Measurements from ENCODE around the gene PTTG1IP2. TPM values are rescaled to one million over a fixed set of nuclear protein-coding genes. Genes with fewer than 3 reads are reported as not detected.

The PTTG1IP2 gene
- not detected for total RNA-seq (2013)
- not detected for polyA plus RNA-seq
- not detected in 2 replicates for polyA minus RNA-seq
- total RNA-seq, result 0 to 0.04 (median 0) reads per million in 11 experiments

DNA sequence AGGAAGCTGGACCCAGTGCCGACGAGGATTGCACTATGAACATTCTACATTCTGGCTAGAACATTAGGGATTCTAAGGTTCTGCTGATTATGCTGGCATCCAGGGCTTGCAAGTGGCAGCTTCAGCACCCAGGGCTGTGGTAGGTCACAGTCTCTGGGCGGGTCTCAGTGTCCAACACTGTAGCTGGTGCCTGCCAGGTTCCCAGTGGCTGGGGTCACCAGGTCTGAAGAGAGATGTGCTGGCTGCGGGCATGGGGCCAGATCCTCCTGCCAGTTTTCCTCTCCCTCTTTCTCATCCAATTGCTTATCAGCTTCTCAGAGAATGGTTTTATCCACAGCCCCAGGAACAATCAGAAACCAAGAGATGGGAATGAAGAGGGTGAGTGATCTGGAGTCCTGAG is at the start of gene PTTG1IP2:
Gene PTTG1IP2, plus strand, starts transcription at position 86 of the 400 bp plus-strand sequence. Its CDS starts 148 bp downstream, at position 234.
- H3K27me3 ChIP-seq (ENCODE audit: control insufficient read depth in 2 of 2, insufficient read depth in 2 of 2, low read length in 2 of 2), result no peaks in the 10 kb centered on the region
- H3K9me3 ChIP-seq (replicated peaks in 1 of 2; ENCODE audit: control insufficient read depth in 1 of 2, insufficient read depth in 1 of 2, low read length in 2 of 2), result peaks cover 0 to 5% of the 10 kb centered on the region in 2 donors
- Mint-ChIP-seq H3K36me3 (no peaks in the 10 kb centered on the region), H3K27me3 (ENCODE audit: low read depth in 3 of 3) (peaks cover 0 to 3% (median 1%) of the 10 kb centered on the region in 3 donors), H3K27ac (no peak within 1 kb of the TSS), H3K9me3 (peaks cover 2 to 12% (median 4%) of the 10 kb centered on the region in 7 donors), H3K4me1 (no peaks in the 10 kb centered on the region), H3K4me3 (no peak within 1 kb of the TSS)
- no peak within 1 kb of the TSS for H2AFZ ChIP-seq (ENCODE audit: insufficient read depth, low read depth, low read length, poor library complexity, severe bottlenecking)
- intact Hi-C loops (cut with micrococcal nuclease), result no loop called here
- H3K4me3 ChIP-seq (replicated peaks in 1 of 3; ENCODE audit: low read depth in 2 of 3, low read length in 3 of 3), result no peak within 1 kb of the TSS
- H3K4me2 ChIP-seq (replicated peaks; ENCODE audit: extremely low read depth, low read length, poor library complexity, severe bottlenecking), result no peak within 1 kb of the TSS
- H3K4me1 ChIP-seq (ENCODE audit: control insufficient read depth in 1 of 2, insufficient read depth in 2 of 2, low read length in 2 of 2), result no peaks in the 10 kb centered on the region
- H3K9ac ChIP-seq (ENCODE audit: insufficient read depth, low read length, poor library complexity, severe bottlenecking), result no peak within 1 kb of the TSS
- WGBS (ENCODE audit: insufficient coverage), result 100% methylated on average over 3 of the region's 4 CpGs
- H4K20me1 ChIP-seq (ENCODE audit: insufficient read depth, low read length), result no peaks in the 10 kb centered on the region
- TF ChIP-seq, protein P1, sequence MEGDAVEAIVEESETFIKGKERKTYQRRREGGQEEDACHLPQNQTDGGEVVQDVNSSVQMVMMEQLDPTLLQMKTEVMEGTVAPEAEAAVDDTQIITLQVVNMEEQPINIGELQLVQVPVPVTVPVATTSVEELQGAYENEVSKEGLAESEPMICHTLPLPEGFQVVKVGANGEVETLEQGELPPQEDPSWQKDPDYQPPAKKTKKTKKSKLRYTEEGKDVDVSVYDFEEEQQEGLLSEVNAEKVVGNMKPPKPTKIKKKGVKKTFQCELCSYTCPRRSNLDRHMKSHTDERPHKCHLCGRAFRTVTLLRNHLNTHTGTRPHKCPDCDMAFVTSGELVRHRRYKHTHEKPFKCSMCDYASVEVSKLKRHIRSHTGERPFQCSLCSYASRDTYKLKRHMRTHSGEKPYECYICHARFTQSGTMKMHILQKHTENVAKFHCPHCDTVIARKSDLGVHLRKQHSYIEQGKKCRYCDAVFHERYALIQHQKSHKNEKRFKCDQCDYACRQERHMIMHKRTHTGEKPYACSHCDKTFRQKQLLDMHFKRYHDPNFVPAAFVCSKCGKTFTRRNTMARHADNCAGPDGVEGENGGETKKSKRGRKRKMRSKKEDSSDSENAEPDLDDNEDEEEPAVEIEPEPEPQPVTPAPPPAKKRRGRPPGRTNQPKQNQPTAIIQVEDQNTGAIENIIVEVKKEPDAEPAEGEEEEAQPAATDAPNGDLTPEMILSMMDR (IDR thresholded peaks at IDR 0.05), result no peak
- no peaks in the 10 kb centered on the region for H3K79me2 ChIP-seq (ENCODE audit: insufficient read depth, low read length)
- no peak within 1 kb of the TSS for H3K27ac ChIP-seq (ENCODE audit: low read depth in 1 of 2, low read length in 2 of 2)
- no peaks in the 10 kb centered on the region for H3K36me3 ChIP-seq (replicated peaks in 1 of 2; ENCODE audit: control insufficient read depth in 1 of 2, insufficient read depth in 2 of 2, low read length in 2 of 2)
- DNase-seq, result no peak

DNA sequence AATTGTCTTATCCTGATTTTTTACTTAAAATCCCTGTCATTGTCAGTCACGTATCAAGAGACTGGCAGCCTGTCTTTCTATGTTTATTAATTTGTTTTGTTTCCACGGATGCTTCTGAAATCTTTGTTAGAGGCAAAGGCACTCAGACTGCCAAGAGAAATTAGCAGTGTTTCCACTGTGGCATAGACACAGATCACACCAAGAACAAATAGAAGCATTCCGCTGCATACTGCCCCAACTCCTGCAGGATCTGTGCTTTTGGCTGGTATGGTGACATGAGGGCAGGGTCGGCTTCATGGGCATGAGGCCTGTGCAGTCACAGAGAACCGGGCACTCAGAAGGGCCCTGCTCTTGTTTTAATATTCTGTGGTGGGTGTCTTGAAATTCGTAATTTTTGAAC is 47.8 kb upstream of the PTTG1IP2 start:
- no peaks in the 10 kb centered on the region for H4K20me1 ChIP-seq (ENCODE audit: insufficient read depth, low read length)
- H3K9me3 Mint-ChIP-seq, result peaks cover 0 to 1% (median 0%) of the 10 kb centered on the region in 7 donors
- no peak for DNase-seq
- H2AFZ ChIP-seq (ENCODE audit: insufficient read depth, low read depth, low read length, poor library complexity, severe bottlenecking), result no peak overlapping the region
- 74% methylated on average over 3 of the region's 6 CpGs for WGBS (ENCODE audit: insufficient coverage)
- H3K79me2 ChIP-seq (ENCODE audit: insufficient read depth, low read length), result no peaks in the 10 kb centered on the region
- no peak overlapping the region for H3K27ac ChIP-seq (ENCODE audit: low read depth in 1 of 2, low read length in 2 of 2)
- H3K9me3 ChIP-seq (replicated peaks in 1 of 2; ENCODE audit: control insufficient read depth in 1 of 2, insufficient read depth in 1 of 2, low read length in 2 of 2), result no peaks in the 10 kb centered on the region
- no peaks in the 10 kb centered on the region for H3K27me3 ChIP-seq (ENCODE audit: control insufficient read depth in 2 of 2, insufficient read depth in 2 of 2, low read length in 2 of 2)
- H3K4me3 Mint-ChIP-seq, result no peak overlapping the region
- H3K36me3 Mint-ChIP-seq, result no peaks in the 10 kb centered on the region
- intact Hi-C loops (cut with micrococcal nuclease), result no loop called here
- no peaks in the 10 kb centered on the region for H3K4me1 ChIP-seq (ENCODE audit: control insufficient read depth in 1 of 2, insufficient read depth in 2 of 2, low read length in 2 of 2)
- H3K36me3 ChIP-seq (replicated peaks in 1 of 2; ENCODE audit: control insufficient read depth in 1 of 2, insufficient read depth in 2 of 2, low read length in 2 of 2), result no peaks in the 10 kb centered on the region
- H3K4me2 ChIP-seq (replicated peaks; ENCODE audit: extremely low read depth, low read length, poor library complexity, severe bottlenecking), result no peak overlapping the region
- H3K4me3 ChIP-seq (replicated peaks in 1 of 3; ENCODE audit: low read depth in 2 of 3, low read length in 3 of 3), result no peak overlapping the region
- no peaks in the 10 kb centered on the region for H3K4me1 Mint-ChIP-seq
- TF ChIP-seq, protein P1 (IDR thresholded peaks at IDR 0.05), result no peak
- H3K9ac ChIP-seq (ENCODE audit: insufficient read depth, low read length, poor library complexity, severe bottlenecking), result no peak overlapping the region
- H3K27me3 Mint-ChIP-seq (ENCODE audit: low read depth in 3 of 3), result no peaks in the 10 kb centered on the region
- no peak overlapping the region for H3K27ac Mint-ChIP-seq

Data from CD14-positive monocyte (primary cell).